Adrenal gland (tissue), 12 donors: ENCODE results near the gene HNRNPDL. TPM values are rescaled to one million over a fixed set of nuclear protein-coding genes. Genes with fewer than 3 reads are reported as not detected.

Experiments
- DNase-seq, 7 donors: peaks; one replicate each; pipeline ENCODE4 v3.0.0-alpha.2; 2019 to 2020
- H3K27ac ChIP-seq, 5 donors: fragments of 200-600 bp; sonication (generic) in 4 of 5; 1 replicate in 3 of 5; 2 replicates in 2 of 5; pipeline versions ENCODE4 v1.5.1 to v1.8.0; 2016 to 2020; ENCODE audit warnings: mild to moderate bottlenecking in 1 of 5
- H3K27me3 ChIP-seq: fragments of 200-600 bp; 2 replicates; pipeline ENCODE4 v1.8.0; 2021
- H3K36me3 ChIP-seq, 2 donors: fragments of 200-600 bp; replicated peaks in 1 of 2; 1 replicate in 1 of 2; 2 replicates in 1 of 2; pipeline versions ENCODE4 v1.5.1 to v1.8.0; 2018 to 2022
- H3K4me1 ChIP-seq, 2 donors: fragments of 200-600 bp; replicated peaks in 1 of 2; 1 replicate in 1 of 2; 2 replicates in 1 of 2; pipeline versions ENCODE4 v1.5.1 to v1.8.0; 2018 to 2021
- H3K4me3 ChIP-seq, 4 donors: fragments of 200-600 bp; sonication (generic) in 3 of 4; one replicate each; pipeline ENCODE4 v1.5.1; 2016 to 2018
- H3K9me3 ChIP-seq, 3 donors: fragments of 200-600 bp; sonication (generic) in 1 of 3; replicated peaks in 1 of 3; 1 replicate in 2 of 3; 2 replicates in 1 of 3; pipeline versions ENCODE4 v1.5.1 to v1.8.0; 2016 to 2021
- POLR2A ChIP-seq, 2 donors: fragments of 450-650 bp; IDR thresholded peaks; one replicate each; pipeline ENCODE4 v1.6.1; 2017; ENCODE audit warnings: antibody characterized with exemption in 2 of 2, mild to moderate bottlenecking in 2 of 2, moderate library complexity in 1 of 2
- WGBS, 4 donors: extraction: QIAGEN DNeasy Blood & Tissue Kit in 2 of 4; methylation state at CpG; one replicate each; pipeline versions ENCODE4 v1.1.5 to v1.1.7; 2013 to 2017; 5-methylcytosine and 5-hydroxymethylcytosine counted together
- intact Hi-C, 2 donors: fragments of 100-400 bp; cut with DNase I; formaldehyde crosslinking; loops; one replicate each; pipeline versions ENCODE4 v1.14.1 to v1.15.0; 2022 to 2023
- polyA plus RNA-seq, 3 donors: library from polyadenylated mRNA; stranded (reverse); fragments of 200-250 nt in 2 of 3; fragments of 350-450 nt in 1 of 3; fragmentation: Illumina TruSeq in 1 of 3; extraction: RNeasy Lipid Tissue Mini Kit (QIAGEN cat#74804) in 1 of 3; gene quantifications; one replicate each; pipeline ENCODE4 v1.2.3, GENCODE V29; 2013 to 2014
- total RNA-seq, 9 donors: library from RNA; depleted of rRNA in 4 of 9; stranded (reverse); fragments of >200 nt in 4 of 9; fragments of 120-200 nt in 1 of 9; fragmentation: NEBNext Ultra II Directional in 1 of 9; extraction: Animal tissue kit (Norgen Biotek cat#: 25700) in 1 of 9; gene quantifications; one replicate each; pipeline versions ENCODE4 v1.1.0 to v1.2.4, GENCODE V29; 2013 to 2023
- TF ChIP-seq, protein P1 (sequence below), 6 experiments: fragments of 450-650 bp in 4 of 6; fragments of 200-600 bp in 2 of 6; sonication (generic) in 1 of 6; IDR thresholded peaks; 1 replicate in 5 of 6; 2 replicates in 1 of 6; pipeline versions ENCODE4 v1.5.1 to v1.8.0; 2016 to 2021; ENCODE audit warnings: antibody characterized with exemption in 6 of 6, mild to moderate bottlenecking in 2 of 6, moderate library complexity in 1 of 6
- donor health status: healthy with polysubstance abuse.
- donor health status: Bipolar disorder and iron deficiency.
- donor health status: DM: yes; HTN: yes; CAD: no.
- donor health status: DM: no; HTN: no; CAD: no.
- donor health status: DM: no; HTN: no; CAD: no.
- donor health status: DM: yes; HTN: yes; CAD: no.

HNRNPDL gene
- total and polyA plus RNA-seq, 12 donors: 76.2 to 285 (median 176) TPM

DNA sequence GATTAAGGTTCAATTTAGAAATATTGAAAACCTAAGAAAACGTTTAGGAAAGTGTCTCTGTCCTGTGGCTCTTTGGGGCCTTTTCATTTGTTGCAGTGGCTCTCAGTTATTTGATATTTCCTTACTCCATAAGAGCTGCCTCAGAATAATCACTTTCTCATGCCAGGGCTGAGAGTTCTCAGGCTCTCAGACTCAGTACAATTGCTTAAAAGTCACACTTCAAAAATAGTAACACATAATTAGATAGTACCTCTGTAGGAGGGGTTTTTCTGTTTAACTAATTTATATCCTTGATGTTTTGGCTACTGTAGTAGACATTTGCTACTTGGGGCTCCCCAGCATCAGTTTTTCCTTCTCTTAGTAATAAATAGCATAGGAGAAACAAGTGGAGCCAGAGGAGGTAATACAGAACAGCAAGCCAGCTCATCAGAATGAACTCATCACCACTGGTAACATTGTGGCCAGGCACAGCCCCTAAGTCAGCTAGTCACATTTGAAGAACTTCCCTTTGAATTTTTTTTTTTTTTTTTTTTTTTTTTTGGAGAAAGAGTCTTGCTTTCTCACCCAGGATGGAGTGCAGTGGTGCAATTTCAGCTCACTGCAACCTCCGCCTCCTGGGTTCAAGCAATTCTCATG, 48.5 kb downstream of the HNRNPDL start:
- intact Hi-C loops: no loop called here
- no peak overlapping the region for H3K4me3 ChIP-seq
- WGBS, 4 donors: 77 to 91% (median 88%) methylated on average over 2 of the region's 2 CpGs

DNA sequence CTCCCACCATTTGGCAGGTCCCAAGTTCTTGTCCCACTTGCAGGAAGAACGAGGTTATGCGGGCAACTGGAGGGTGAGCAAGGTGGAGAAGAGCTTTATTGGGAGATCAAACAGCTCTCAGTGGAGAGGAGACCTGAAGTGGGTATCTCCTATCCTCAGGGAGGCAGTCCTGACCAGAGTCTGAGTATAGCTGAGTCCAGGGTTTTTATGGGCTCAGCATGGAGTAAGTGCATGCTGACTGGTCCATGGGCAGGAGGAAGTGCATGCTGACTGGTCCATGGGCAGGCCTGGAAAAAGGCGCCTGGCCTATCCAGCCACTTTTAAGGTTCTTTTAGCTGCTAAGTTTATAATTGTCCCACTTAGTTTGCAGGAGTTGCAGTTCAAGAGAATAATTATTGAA, 49.0 kb downstream of the HNRNPDL start:
- intact Hi-C loops: no loop called here
- TF ChIP-seq, protein P1, sequence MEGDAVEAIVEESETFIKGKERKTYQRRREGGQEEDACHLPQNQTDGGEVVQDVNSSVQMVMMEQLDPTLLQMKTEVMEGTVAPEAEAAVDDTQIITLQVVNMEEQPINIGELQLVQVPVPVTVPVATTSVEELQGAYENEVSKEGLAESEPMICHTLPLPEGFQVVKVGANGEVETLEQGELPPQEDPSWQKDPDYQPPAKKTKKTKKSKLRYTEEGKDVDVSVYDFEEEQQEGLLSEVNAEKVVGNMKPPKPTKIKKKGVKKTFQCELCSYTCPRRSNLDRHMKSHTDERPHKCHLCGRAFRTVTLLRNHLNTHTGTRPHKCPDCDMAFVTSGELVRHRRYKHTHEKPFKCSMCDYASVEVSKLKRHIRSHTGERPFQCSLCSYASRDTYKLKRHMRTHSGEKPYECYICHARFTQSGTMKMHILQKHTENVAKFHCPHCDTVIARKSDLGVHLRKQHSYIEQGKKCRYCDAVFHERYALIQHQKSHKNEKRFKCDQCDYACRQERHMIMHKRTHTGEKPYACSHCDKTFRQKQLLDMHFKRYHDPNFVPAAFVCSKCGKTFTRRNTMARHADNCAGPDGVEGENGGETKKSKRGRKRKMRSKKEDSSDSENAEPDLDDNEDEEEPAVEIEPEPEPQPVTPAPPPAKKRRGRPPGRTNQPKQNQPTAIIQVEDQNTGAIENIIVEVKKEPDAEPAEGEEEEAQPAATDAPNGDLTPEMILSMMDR (IDR thresholded peaks at IDR 0.05): no peak
- TF ChIP-seq POLR2A (IDR thresholded peaks at IDR 0.05): no peak

More for the DNA sequence above, 48.5 kb downstream of the HNRNPDL start:
- no peaks in the 10 kb centered on the region for H3K27me3 ChIP-seq
- TF ChIP-seq, protein P1 (IDR thresholded peaks at IDR 0.05): no peak
- TF ChIP-seq POLR2A (IDR thresholded peaks at IDR 0.05): no peak
- no peaks in the 10 kb centered on the region for H3K4me1 ChIP-seq
- H3K9me3 ChIP-seq: no peaks in the 10 kb centered on the region
- DNase-seq: no peak
- no peaks in the 10 kb centered on the region for H3K36me3 ChIP-seq
- no peak overlapping the region for H3K27ac ChIP-seq

DNA sequence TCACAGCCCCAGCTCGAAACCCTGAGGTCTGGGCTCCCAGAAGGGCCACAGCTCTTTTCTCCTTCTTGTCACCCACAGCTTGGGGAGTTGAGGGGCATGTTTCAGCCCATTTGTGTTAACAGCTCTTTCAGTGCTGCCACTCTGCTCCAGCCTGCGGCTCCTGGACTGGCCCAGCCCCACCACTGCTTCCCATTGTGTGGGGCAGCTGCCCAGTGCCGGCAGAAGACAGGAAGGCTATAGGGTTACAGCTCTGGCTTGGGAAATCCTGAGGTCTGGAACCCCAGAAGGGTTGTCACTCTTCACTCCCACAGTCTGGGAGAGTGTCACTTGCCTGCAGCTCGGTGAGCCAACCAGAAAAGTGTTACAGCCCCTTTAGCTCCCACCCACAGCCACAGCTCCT, 49.4 kb downstream of the HNRNPDL start:
- Histone ChIP-seq H3K27me3 (no peaks in the 10 kb centered on the region), H3K9me3 (no peaks in the 10 kb centered on the region), H3K27ac (no peak overlapping the region), H3K4me3 (no peak overlapping the region), H3K4me1 (peaks cover 0 to 4% of the 10 kb centered on the region in 2 donors), H3K36me3 (no peaks in the 10 kb centered on the region)
- DNase-seq: no peak
- TF ChIP-seq, protein P1 (IDR thresholded peaks at IDR 0.05): no peak
- no peak for TF ChIP-seq POLR2A (IDR thresholded peaks at IDR 0.05)
- WGBS, 4 donors: 92 to 100% (median 98%) methylated on average over 2 to 4 of the region's 4 CpGs
- intact Hi-C loops: no loop called here

More for the DNA sequence above, 49.0 kb downstream of the HNRNPDL start:
- Histone ChIP-seq H3K27ac (no peak overlapping the region), H3K27me3 (no peaks in the 10 kb centered on the region), H3K9me3 (no peaks in the 10 kb centered on the region), H3K36me3 (no peaks in the 10 kb centered on the region), H3K4me3 (no peak overlapping the region), H3K4me1 (peaks cover 0 to under 1% of the 10 kb centered on the region in 2 donors)
- no peak for DNase-seq
- WGBS, 4 donors: 99 to 100% (median 100%) methylated on average over 3 of the region's 3 CpGs

GRCh38 chr4:82380344-82380743, 49.9 kb downstream of the HNRNPDL start:
- Histone ChIP-seq H3K9me3 (no peaks in the 10 kb centered on the region), H3K27me3 (no peaks in the 10 kb centered on the region), H3K27ac (no peak overlapping the region), H3K4me3 (no peak overlapping the region), H3K36me3 (no peaks in the 10 kb centered on the region), H3K4me1 (peaks cover 0 to 9% of the 10 kb centered on the region in 2 donors)
- intact Hi-C loops: no loop called here
- 86 to 92% (median 88%) methylated on average over 6 to 9 of the region's 9 CpGs for WGBS, 4 donors
- peak in 1 of 7 donors; percentile 73 for DNase-seq
- no peak for TF ChIP-seq POLR2A (IDR thresholded peaks at IDR 0.05)
- TF ChIP-seq, protein P1 (IDR thresholded peaks at IDR 0.05): no peak
